Esophagus muscularis mucosa (tissue), 3 donors: ENCODE results near the gene OR5B2.

Experiments
- CTCF ChIP-seq, 3 experiments: fragments of 200-600 bp in 2 of 3; fragments of 450-650 bp in 1 of 3; sonication (generic) in 2 of 3; IDR thresholded peaks; one replicate each; pipeline ENCODE4 v1.5.1; 2017 to 2019; ENCODE audit warnings: antibody characterized with exemption in 3 of 3, mild to moderate bottlenecking in 2 of 3, moderate library complexity in 1 of 3
- POLR2A ChIP-seq: fragments of 450-650 bp; IDR thresholded peaks from one replicate; pipeline ENCODE4 v1.6.1; 2017; ENCODE audit warnings: antibody characterized with exemption, moderate library complexity, mild to moderate bottlenecking, low read depth

- TF ChIP-seq CTCF (IDR thresholded peaks at IDR 0.05) (no peak), POLR2A (no peak)
Measured at GRCh38 chr11:58392746-58393145, 35.2 kb downstream of the OR5B2 start.
